Small intestine (tissue), 7 donors: ENCODE results near the gene GASK1B. TPM values are rescaled to one million over a fixed set of nuclear protein-coding genes. Genes with fewer than 3 reads are reported as not detected.

Experiments used
- DNase-seq, 2 donors: peaks; one replicate each; pipeline versions ENCODE4 v3.0.0 to v3.0.0-alpha.2; 2013
- FAIRE-seq: peaks from 2 replicates; lab custom pipeline; 2012; peaks lifted over from hg19 to GRCh38; lab: Jason Lieb, UNC
- H3K27ac ChIP-seq, 3 donors: one replicate each; pipeline ENCODE4 v1.5.1; 2013; ENCODE audit warnings: low read length in 2 of 3, mild to moderate bottlenecking in 2 of 3, control low read depth in 1 of 3, inconsistent platforms in 1 of 3, low read depth in 1 of 3, moderate library complexity in 1 of 3
- H3K27me3 ChIP-seq, 3 donors: one replicate each; pipeline ENCODE4 v1.6.1; 2013; ENCODE audit warnings: low read length in 3 of 3, inconsistent platforms in 1 of 3; ENCODE audit not compliant: control insufficient read depth in 3 of 3, insufficient read depth in 3 of 3
- H3K36me3 ChIP-seq, 3 donors: one replicate each; pipeline ENCODE4 v1.6.1; 2013; ENCODE audit warnings: low read length in 3 of 3, inconsistent platforms in 1 of 3, low read depth in 1 of 3, mild to moderate bottlenecking in 1 of 3, moderate library complexity in 1 of 3; ENCODE audit not compliant: control insufficient read depth in 3 of 3, insufficient read depth in 2 of 3
- H3K4me1 ChIP-seq, 3 donors: one replicate each; pipeline ENCODE4 v1.6.1; 2013; ENCODE audit warnings: low read length in 2 of 3, inconsistent platforms in 1 of 3, low read depth in 1 of 3, mild to moderate bottlenecking in 1 of 3, moderate library complexity in 1 of 3; ENCODE audit not compliant: control insufficient read depth in 3 of 3, insufficient read depth in 2 of 3
- H3K4me3 ChIP-seq, 3 donors: one replicate each; pipeline ENCODE4 v1.5.1; 2013; ENCODE audit warnings: low read length in 3 of 3, control low read depth in 1 of 3, inconsistent platforms in 1 of 3, low read depth in 1 of 3, mild to moderate bottlenecking in 1 of 3, moderate library complexity in 1 of 3
- H3K9me3 ChIP-seq, 2 donors: one replicate each; pipeline ENCODE4 v1.6.1; 2013; ENCODE audit warnings: low read depth in 1 of 2, low read length in 1 of 2; ENCODE audit not compliant: control insufficient read depth in 2 of 2, insufficient read depth in 1 of 2
- WGBS, 3 donors: extraction: QIAGEN DNeasy Blood & Tissue Kit; methylation state at CpG; one replicate each; pipeline ENCODE4 v1.1.7; 2013; 5-methylcytosine and 5-hydroxymethylcytosine counted together
- polyA plus RNA-seq, 4 donors: library from polyadenylated mRNA; stranded (reverse) in 3 of 4; unstranded in 1 of 4; fragments of 200-250 nt in 3 of 4; fragments of 120-200 nt in 1 of 4; gene quantifications; one replicate each; pipeline versions ENCODE4 v1.2.1 to v1.2.3, GENCODE V29; 2013
- donor health status: healthy with polysubstance abuse.
- donor health status: control.
- donor health status: control.
- donor health status: Bipolar disorder and iron deficiency.
- donor health status: healthy.

Gene GASK1B
- polyA plus RNA-seq, 4 donors: 1.8 to 36.0 (median 7.5) TPM

- Histone ChIP-seq H3K36me3 (peaks cover 0 to 4% (median 0%) of the 10 kb centered on the region in 3 donors), H3K4me3 (no peak overlapping the region), H3K27me3 (no peaks in the 10 kb centered on the region), H3K27ac (no peak overlapping the region), H3K4me1 (peaks cover 0 to 7% (median 0%) of the 10 kb centered on the region in 3 donors), H3K9me3 (no peaks in the 10 kb centered on the region)
- DNase-seq: no peak
- 59 to 74% (median 63%) methylated on average over 5 of the region's 5 CpGs for WGBS, 3 donors
- FAIRE-seq: no peak
Observed at GRCh38 chr4:158197194-158197776, 24.5 kb upstream of the GASK1B start.

GRCh38 chr4:158195297-158195696, 22.5 kb upstream of the GASK1B start:
- no peak for DNase-seq
- Histone ChIP-seq H3K4me3 (no peak overlapping the region), H3K36me3 (peaks cover 0 to 4% (median 0%) of the 10 kb centered on the region in 3 donors), H3K9me3 (no peaks in the 10 kb centered on the region), H3K27me3 (no peaks in the 10 kb centered on the region), H3K4me1 (no peaks in the 10 kb centered on the region), H3K27ac (no peak overlapping the region)
- no peak for FAIRE-seq
- 85 to 95% (median 93%) methylated on average over 1 of the region's 1 CpG for WGBS, 3 donors

GRCh38 chr4:158193171-158193749, 20.4 kb upstream of the GASK1B start:
- Histone ChIP-seq H3K27me3 (no peaks in the 10 kb centered on the region), H3K4me3 (no peak overlapping the region), H3K36me3 (no peaks in the 10 kb centered on the region), H3K4me1 (no peaks in the 10 kb centered on the region), H3K9me3 (no peaks in the 10 kb centered on the region), H3K27ac (no peak overlapping the region)
- 30 to 37% (median 32%) methylated on average over 3 of the region's 3 CpGs for WGBS, 3 donors
- peak; percentile 58 to 59 for DNase-seq
- FAIRE-seq: no peak

- Histone ChIP-seq H3K36me3 (no peaks in the 10 kb centered on the region), H3K27ac (no peak overlapping the region), H3K4me3 (no peak overlapping the region), H3K9me3 (no peaks in the 10 kb centered on the region), H3K4me1 (no peaks in the 10 kb centered on the region), H3K27me3 (no peaks in the 10 kb centered on the region)
- WGBS, 3 donors: 80 to 90% (median 82%) methylated on average over 5 of the region's 5 CpGs
- FAIRE-seq (no peak), DNase-seq (no peak)
Observed at GRCh38 chr4:158192439-158193158, 19.8 kb upstream of the GASK1B start.

- Histone ChIP-seq H3K9me3 (no peaks in the 10 kb centered on the region), H3K4me1 (no peaks in the 10 kb centered on the region), H3K27ac (no peak overlapping the region), H3K36me3 (peaks cover 0 to 2% (median 0%) of the 10 kb centered on the region in 3 donors), H3K4me3 (no peak overlapping the region), H3K27me3 (no peaks in the 10 kb centered on the region)
- DNase-seq (no peak), FAIRE-seq (no peak)
- WGBS, 3 donors: 79 to 86% (median 82%) methylated on average over 2 of the region's 2 CpGs
Observed at GRCh38 chr4:158190718-158191117, 17.9 kb upstream of the GASK1B start.

GRCh38 chr4:158189422-158189821, 16.6 kb upstream of the GASK1B start:
- 94 to 97% (median 96%) methylated on average over 1 of the region's 1 CpG for WGBS, 3 donors
- no peak overlapping the region for H3K4me3 ChIP-seq
- no peaks in the 10 kb centered on the region for H3K27me3 ChIP-seq
- DNase-seq (no peak), FAIRE-seq (no peak)
- H3K9me3 ChIP-seq: no peaks in the 10 kb centered on the region
- H3K27ac ChIP-seq: no peak overlapping the region
- peaks cover 0 to 2% (median 0%) of the 10 kb centered on the region in 3 donors for H3K36me3 ChIP-seq
- H3K4me1 ChIP-seq: no peaks in the 10 kb centered on the region

- 12 to 48% (median 24%) methylated on average over 2 of the region's 2 CpGs for WGBS, 3 donors
- Histone ChIP-seq H3K27me3 (no peaks in the 10 kb centered on the region), H3K9me3 (no peaks in the 10 kb centered on the region), H3K4me1 (no peaks in the 10 kb centered on the region), H3K4me3 (no peak overlapping the region), H3K27ac (no peak overlapping the region), H3K36me3 (peaks cover 0 to 5% (median 0%) of the 10 kb centered on the region in 3 donors)
- FAIRE-seq (no peak), DNase-seq (no peak)
Observed at GRCh38 chr4:158186815-158187214, 14.0 kb upstream of the GASK1B start.

GRCh38 chr4:158182736-158183135, 9.9 kb upstream of the GASK1B start:
- Histone ChIP-seq H3K4me3 (no peak overlapping the region), H3K4me1 (no peaks in the 10 kb centered on the region), H3K27me3 (no peaks in the 10 kb centered on the region), H3K36me3 (peaks cover 0 to 5% (median 0%) of the 10 kb centered on the region in 3 donors), H3K9me3 (no peaks in the 10 kb centered on the region), H3K27ac (no peak overlapping the region)
- FAIRE-seq (no peak), DNase-seq (no peak)
- 93 to 95% (median 94%) methylated on average over 15 of the region's 15 CpGs for WGBS, 3 donors
